Type B pancreatic cell (in vitro differentiated cells): Measurements from ENCODE around the gene IGFBP5. TPM values are rescaled to one million over a fixed set of nuclear protein-coding genes. Genes with fewer than 3 reads are reported as not detected.

Experiments
- DNase-seq: peaks from one replicate; pipeline ENCODE4 v3.0.0; 2021; ENCODE audit warnings: mixed read lengths; ENCODE audit not compliant: unreplicated experiment; ENCODE audit errors: extremely low spot score
- H3K27ac Mint-ChIP-seq: 2 replicates; pipeline ENCODE4 v1.8.0; 2021; ENCODE audit warnings: mild to moderate bottlenecking, mixed read lengths
- H3K27me3 Mint-ChIP-seq: 2 replicates; pipeline ENCODE4 v1.8.0; 2021; ENCODE audit warnings: mixed read lengths
- H3K36me3 Mint-ChIP-seq: 2 replicates; pipeline ENCODE4 v1.8.0; 2021; ENCODE audit warnings: mixed read lengths
- H3K4me1 Mint-ChIP-seq: one replicate; pipeline ENCODE4 v1.8.0; 2021; ENCODE audit warnings: mixed read lengths; ENCODE audit not compliant: unreplicated experiment
- H3K4me3 Mint-ChIP-seq: 2 replicates; pipeline ENCODE4 v1.8.0; 2021; ENCODE audit warnings: mild to moderate bottlenecking, mixed read lengths
- H3K9me3 Mint-ChIP-seq: 2 replicates; pipeline ENCODE4 v1.8.0; 2021; ENCODE audit warnings: mixed read lengths
- CTCF ChIP-seq: fragments of 200-600 bp; sonication (generic); conservative IDR thresholded peaks from 2 replicates; pipeline ENCODE4 v1.5.0; 2021; ENCODE audit warnings: antibody characterized with exemption, mild to moderate bottlenecking
- total RNA-seq: library from RNA; stranded (reverse); gene quantifications from 2 replicates; pipeline ENCODE4 v1.2.1, GENCODE V29; 2021; ENCODE audit warnings: low replicate concordance

IGFBP5 gene
- total RNA-seq, 1 donor from 2014 or later = 245 TPM

- H3K4me3 Mint-ChIP-seq = peak overlapping the region; percentile 92
- no peaks in the 10 kb centered on the region for H3K9me3 Mint-ChIP-seq
- H3K27me3 Mint-ChIP-seq = peaks cover 30% of the 10 kb centered on the region
- H3K4me1 Mint-ChIP-seq = peaks cover 48% of the 10 kb centered on the region
- DNase-seq = peak; percentile 87
- peaks cover 4% of the 10 kb centered on the region for H3K36me3 Mint-ChIP-seq
- no peak for TF ChIP-seq CTCF
- peak overlapping the region; percentile 86 for H3K27ac Mint-ChIP-seq
These were observed 2.5 kb downstream of the IGFBP5 start for GRCh38 chr2:216692636-216693413.

GRCh38 chr2:216690853-216691741 lies 4.3 kb downstream of the IGFBP5 start:
- H3K4me3 Mint-ChIP-seq = peak overlapping the region; percentile 88
- TF ChIP-seq CTCF = no peak
- peaks cover 39% of the 10 kb centered on the region for H3K4me1 Mint-ChIP-seq
- peaks cover 4% of the 10 kb centered on the region for H3K36me3 Mint-ChIP-seq
- no peaks in the 10 kb centered on the region for H3K9me3 Mint-ChIP-seq
- H3K27me3 Mint-ChIP-seq = peaks cover 20% of the 10 kb centered on the region
- DNase-seq = no peak
- peak overlapping the region; percentile 85 for H3K27ac Mint-ChIP-seq

- peaks cover 36% of the 10 kb centered on the region for H3K4me1 Mint-ChIP-seq
- no peak overlapping the region for H3K27ac Mint-ChIP-seq
- peak overlapping the region; percentile 65 for H3K4me3 Mint-ChIP-seq
- TF ChIP-seq CTCF = no peak
- no peaks in the 10 kb centered on the region for H3K9me3 Mint-ChIP-seq
- H3K27me3 Mint-ChIP-seq = peaks cover 20% of the 10 kb centered on the region
- DNase-seq = no peak
- peaks cover 4% of the 10 kb centered on the region for H3K36me3 Mint-ChIP-seq
These were observed 4.9 kb downstream of the IGFBP5 start for GRCh38 chr2:216690456-216690852.

- Mint-ChIP-seq H3K27me3 (peaks cover 17% of the 10 kb centered on the region), H3K4me3 (peak overlapping the region; percentile 67), H3K27ac (peak overlapping the region; percentile 26), H3K4me1 (peaks cover 41% of the 10 kb centered on the region), H3K9me3 (no peaks in the 10 kb centered on the region), H3K36me3 (peaks cover 8% of the 10 kb centered on the region)
- no peak for DNase-seq
- no peak for TF ChIP-seq CTCF
These were observed 6.0 kb downstream of the IGFBP5 start for GRCh38 chr2:216689397-216689796.

- Mint-ChIP-seq H3K4me3 (no peak overlapping the region), H3K36me3 (peaks cover 10% of the 10 kb centered on the region), H3K9me3 (no peaks in the 10 kb centered on the region), H3K27ac (no peak overlapping the region), H3K27me3 (peaks cover 15% of the 10 kb centered on the region), H3K4me1 (peaks cover 47% of the 10 kb centered on the region)
- DNase-seq = no peak
- no peak for TF ChIP-seq CTCF
These were observed 6.5 kb downstream of the IGFBP5 start for GRCh38 chr2:216688731-216689340.
